Nephron progenitor cell (in vitro differentiated cells): ENCODE measurements around the gene ZNF710.

Experiments used
- DNase-seq: peaks from one replicate; pipeline ENCODE4 v3.0.0; 2021
- H3K27ac Mint-ChIP-seq: 2 replicates; pipeline ENCODE4 v1.8.0; 2021; ENCODE audit warnings: mild to moderate bottlenecking, moderate library complexity, mixed read lengths
- H3K27me3 Mint-ChIP-seq: 2 replicates; pipeline ENCODE4 v1.8.0; 2021; ENCODE audit warnings: mild to moderate bottlenecking, low read depth, mixed read lengths; ENCODE audit not compliant: poor library complexity
- H3K36me3 Mint-ChIP-seq: 2 replicates; pipeline ENCODE4 v1.8.0; 2021; ENCODE audit warnings: low read depth, mixed read lengths
- H3K4me1 Mint-ChIP-seq: 2 replicates; pipeline ENCODE4 v1.8.0; 2021; ENCODE audit warnings: mixed read lengths
- H3K4me3 Mint-ChIP-seq: 2 replicates; pipeline ENCODE4 v1.8.0; 2021; ENCODE audit warnings: mild to moderate bottlenecking, moderate library complexity, mixed read lengths
- H3K9me3 Mint-ChIP-seq: 2 replicates; pipeline ENCODE4 v1.8.0; 2021; ENCODE audit warnings: mild to moderate bottlenecking, moderate library complexity, mixed read lengths
- CTCF ChIP-seq: fragments of 200-600 bp; sonication (generic); IDR thresholded peaks from 2 replicates; pipeline ENCODE4 v1.5.0; 2021; ENCODE audit warnings: antibody characterized with exemption

ZNF710 gene

DNA sequence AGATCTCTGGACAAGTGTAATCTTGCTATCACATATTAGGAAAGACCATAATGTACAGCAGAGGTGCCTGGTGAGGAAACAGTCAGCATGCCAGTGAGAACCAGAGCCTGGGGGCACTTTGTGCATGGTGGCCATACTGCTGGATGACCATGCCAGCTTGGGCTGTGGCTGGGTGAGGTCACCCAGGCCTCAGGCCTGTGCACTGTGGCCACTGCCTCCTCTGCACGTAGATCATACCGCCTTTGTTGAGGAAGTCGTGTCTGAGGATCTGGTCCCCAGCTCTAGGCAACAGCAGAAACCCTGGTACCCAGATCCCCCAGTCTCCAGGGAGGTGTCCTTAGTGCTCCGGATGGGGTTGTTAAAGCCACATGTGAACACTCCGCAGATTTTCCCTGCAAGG, 38.9 kb downstream of the ZNF710 start:
- H3K4me3 Mint-ChIP-seq = no peak overlapping the region
- H3K36me3 Mint-ChIP-seq = no peaks in the 10 kb centered on the region
- H3K4me1 Mint-ChIP-seq = peaks cover 99% of the 10 kb centered on the region
- H3K9me3 Mint-ChIP-seq = no peaks in the 10 kb centered on the region
- H3K27ac Mint-ChIP-seq = no peak overlapping the region
- no peak for TF ChIP-seq CTCF
- H3K27me3 Mint-ChIP-seq = no peaks in the 10 kb centered on the region
- DNase-seq = no peak

DNA sequence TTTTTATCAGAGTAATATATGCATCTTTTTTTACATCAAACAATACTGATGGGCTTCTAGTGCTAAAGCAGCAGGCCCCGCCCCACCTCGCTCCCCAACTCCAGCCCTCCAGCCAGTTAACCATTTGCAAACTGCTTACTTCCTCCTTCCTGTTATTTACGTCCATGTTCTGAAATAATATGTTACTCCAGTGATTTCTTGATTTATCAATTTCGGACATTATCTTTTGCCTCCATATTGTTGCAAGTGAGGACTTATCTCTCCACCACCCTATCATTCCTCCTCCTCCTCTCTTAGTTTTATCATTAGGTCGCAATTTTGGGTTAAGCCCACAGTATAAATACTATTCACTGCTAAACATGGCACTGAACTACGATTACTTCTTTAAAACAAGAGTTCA, 39.5 kb downstream of the ZNF710 start:
- H3K36me3 Mint-ChIP-seq = no peaks in the 10 kb centered on the region
- H3K27me3 Mint-ChIP-seq = no peaks in the 10 kb centered on the region
- H3K4me3 Mint-ChIP-seq = peak overlapping the region; percentile 1
- DNase-seq = no peak
- no peaks in the 10 kb centered on the region for H3K9me3 Mint-ChIP-seq
- H3K27ac Mint-ChIP-seq = no peak overlapping the region
- TF ChIP-seq CTCF = no peak
- peaks cover 99% of the 10 kb centered on the region for H3K4me1 Mint-ChIP-seq

- no peaks in the 10 kb centered on the region for H3K9me3 Mint-ChIP-seq
- H3K4me1 Mint-ChIP-seq = peaks cover 97% of the 10 kb centered on the region
Observed at GRCh38 chr15:90042356-90042755, 41.2 kb downstream of the ZNF710 start.

DNA sequence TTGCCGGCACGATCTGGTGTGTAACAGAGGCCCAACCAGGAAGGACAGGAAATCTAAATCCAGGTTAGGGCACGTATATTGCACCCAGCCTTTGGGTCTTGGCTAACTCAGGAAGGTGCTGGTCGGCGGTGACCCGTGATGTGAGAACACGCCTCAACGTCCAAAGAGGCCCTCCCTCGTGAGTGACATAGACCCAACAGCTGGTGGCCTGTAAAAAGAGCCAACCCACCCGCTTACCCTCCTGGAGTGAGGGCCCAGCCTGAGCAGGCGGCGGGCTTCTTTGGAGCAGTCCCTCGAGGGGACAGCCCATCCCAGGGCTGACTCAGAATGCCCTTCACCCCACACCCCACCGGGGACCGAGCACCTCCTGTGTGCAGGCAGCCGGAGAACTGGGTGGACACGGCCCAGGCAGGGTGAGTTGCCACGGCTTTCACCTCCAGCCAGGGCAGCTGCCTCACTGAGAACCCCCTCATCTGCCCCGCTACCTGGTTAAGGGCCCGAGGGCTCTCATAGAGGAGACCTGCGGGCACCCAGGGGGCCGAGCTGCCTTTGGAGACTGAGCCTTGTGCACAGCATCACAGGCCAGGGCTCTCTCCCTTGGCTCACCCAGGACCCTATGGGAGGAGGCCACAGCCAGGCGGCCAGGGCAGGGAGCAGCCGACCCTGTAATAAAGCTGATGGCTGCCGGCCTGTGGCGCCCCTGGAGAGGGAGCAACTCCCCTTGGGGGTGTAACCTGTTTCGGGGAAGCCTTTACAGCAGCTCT, 41.8 kb downstream of the ZNF710 start:
- Mint-ChIP-seq H3K36me3 (no peaks in the 10 kb centered on the region), H3K4me1 (peaks cover 91% of the 10 kb centered on the region), H3K27me3 (peaks cover 3% of the 10 kb centered on the region), H3K4me3 (no peak overlapping the region), H3K27ac (peak overlapping the region; percentile 78), H3K9me3 (no peaks in the 10 kb centered on the region)
- no peak for DNase-seq
- no peak for TF ChIP-seq CTCF

More at GRCh38 chr15:90042356-90042755, 41.2 kb downstream of the ZNF710 start:
- Mint-ChIP-seq H3K27ac (peak overlapping the region; percentile 78), H3K27me3 (peaks cover 3% of the 10 kb centered on the region), H3K4me3 (peak overlapping the region; percentile 8), H3K36me3 (no peaks in the 10 kb centered on the region)
- TF ChIP-seq CTCF = no peak
- DNase-seq = no peak

- Mint-ChIP-seq H3K27ac (peak overlapping the region; percentile 53), H3K4me3 (peak overlapping the region; percentile 32), H3K36me3 (no peaks in the 10 kb centered on the region), H3K9me3 (no peaks in the 10 kb centered on the region), H3K27me3 (peaks cover 3% of the 10 kb centered on the region), H3K4me1 (peaks cover 84% of the 10 kb centered on the region)
- DNase-seq = no peak
- no peak for TF ChIP-seq CTCF
Observed at GRCh38 chr15:90043530-90044010, 42.4 kb downstream of the ZNF710 start.

DNA sequence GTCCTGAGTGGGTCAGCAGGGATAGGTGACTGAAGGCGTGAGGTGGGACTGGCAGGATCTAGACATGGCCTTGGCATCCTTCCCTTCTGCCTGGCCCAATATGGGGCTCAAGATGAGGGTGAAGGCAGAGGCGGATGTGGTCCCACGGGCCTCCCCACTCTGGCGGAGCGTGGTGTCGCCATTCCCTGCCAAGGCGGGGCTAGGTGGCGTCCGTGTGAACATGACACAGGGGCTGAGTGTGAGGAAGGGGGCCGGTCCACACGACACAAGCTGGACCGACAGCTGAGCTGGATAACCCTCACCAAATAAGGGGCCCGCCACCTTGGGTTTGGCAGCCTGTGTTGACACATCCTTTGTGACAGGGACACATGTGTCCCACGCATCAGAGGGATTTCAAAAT, 43.1 kb downstream of the ZNF710 start:
- Mint-ChIP-seq H3K36me3 (no peaks in the 10 kb centered on the region), H3K4me3 (no peak overlapping the region), H3K27ac (peak overlapping the region; percentile 53), H3K4me1 (peaks cover 85% of the 10 kb centered on the region), H3K9me3 (no peaks in the 10 kb centered on the region), H3K27me3 (peaks cover 3% of the 10 kb centered on the region)
- no peak for DNase-seq
- no peak for TF ChIP-seq CTCF
